Tibial nerve (tissue), 4 donors: ENCODE results near the gene RAB1A.
"Not testable (repeated sequence)": the region's sequence is repeated elsewhere in the genome, so short reads cannot be mapped to it uniquely, and the experiment has no call there.

Experiments used
- EP300 ChIP-seq, 2 donors: sonication (generic); formaldehyde crosslinking; IDR thresholded peaks; one replicate each; pipeline ENCODE4 v1.6.1; 2017; ENCODE audit warnings: antibody characterized with exemption in 2 of 2, mild to moderate bottlenecking in 1 of 2
- POLR2A ChIP-seq, 2 donors: fragments of 450-650 bp; IDR thresholded peaks; one replicate each; pipeline ENCODE4 v1.6.1; 2017; ENCODE audit warnings: antibody characterized with exemption in 2 of 2, mild to moderate bottlenecking in 2 of 2, moderate library complexity in 2 of 2
- TF ChIP-seq, protein P1 (sequence below), 5 experiments: fragments of 200-600 bp in 3 of 5; fragments of 450-650 bp in 2 of 5; sonication (generic) in 3 of 5; IDR thresholded peaks; one replicate each; pipeline ENCODE4 v1.5.1; 2016 to 2019; ENCODE audit warnings: antibody characterized with exemption in 5 of 5, mild to moderate bottlenecking in 3 of 5, moderate library complexity in 2 of 5

DNA sequence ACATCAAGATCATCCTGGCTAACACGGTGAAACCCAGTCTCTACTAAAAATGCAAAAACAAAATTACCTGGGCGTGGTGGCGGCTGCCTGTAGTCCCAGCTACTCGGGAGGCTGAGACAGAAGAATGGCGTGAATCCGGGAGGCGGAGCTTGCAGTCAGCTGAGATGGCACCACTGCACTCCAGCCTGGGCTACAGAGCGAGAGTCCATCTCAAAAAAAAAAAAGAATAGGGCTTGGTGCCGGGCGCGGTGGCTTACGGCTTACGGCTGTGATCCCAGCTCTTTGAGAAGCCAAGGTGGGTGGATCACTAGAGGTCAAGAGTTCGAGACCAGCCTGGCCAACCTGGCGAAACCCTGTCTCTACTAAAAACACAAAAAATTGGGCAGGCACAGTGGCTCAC is 3.0 kb upstream of the RAB1A start:
- TF ChIP-seq, protein P1, sequence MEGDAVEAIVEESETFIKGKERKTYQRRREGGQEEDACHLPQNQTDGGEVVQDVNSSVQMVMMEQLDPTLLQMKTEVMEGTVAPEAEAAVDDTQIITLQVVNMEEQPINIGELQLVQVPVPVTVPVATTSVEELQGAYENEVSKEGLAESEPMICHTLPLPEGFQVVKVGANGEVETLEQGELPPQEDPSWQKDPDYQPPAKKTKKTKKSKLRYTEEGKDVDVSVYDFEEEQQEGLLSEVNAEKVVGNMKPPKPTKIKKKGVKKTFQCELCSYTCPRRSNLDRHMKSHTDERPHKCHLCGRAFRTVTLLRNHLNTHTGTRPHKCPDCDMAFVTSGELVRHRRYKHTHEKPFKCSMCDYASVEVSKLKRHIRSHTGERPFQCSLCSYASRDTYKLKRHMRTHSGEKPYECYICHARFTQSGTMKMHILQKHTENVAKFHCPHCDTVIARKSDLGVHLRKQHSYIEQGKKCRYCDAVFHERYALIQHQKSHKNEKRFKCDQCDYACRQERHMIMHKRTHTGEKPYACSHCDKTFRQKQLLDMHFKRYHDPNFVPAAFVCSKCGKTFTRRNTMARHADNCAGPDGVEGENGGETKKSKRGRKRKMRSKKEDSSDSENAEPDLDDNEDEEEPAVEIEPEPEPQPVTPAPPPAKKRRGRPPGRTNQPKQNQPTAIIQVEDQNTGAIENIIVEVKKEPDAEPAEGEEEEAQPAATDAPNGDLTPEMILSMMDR (IDR thresholded peaks at IDR 0.05): not testable (repeated sequence)
- not testable (repeated sequence) for TF ChIP-seq POLR2A, EP300 (IDR thresholded peaks at IDR 0.05)
